Effector memory CD8-positive, alpha-beta T cell (primary cell): ENCODE measurements around the gene KMT2E.
"Not testable (repeated sequence)": the region's sequence is repeated elsewhere in the genome, so short reads cannot be mapped to it uniquely, and the experiment has no call there.

ENCODE experiments used
- ATAC-seq: fragments of 150-1000 bp; cut with Tn5 transposase; replicated peaks from 2 replicates; pipeline ENCODE4 v1.10.0; 2021; ENCODE audit warnings: mild to moderate bottlenecking, moderate library complexity
- DNase-seq, 3 experiments: peaks; one replicate each; pipeline ENCODE4 v3.0.0; 2021
- H3K27ac Mint-ChIP-seq, 2 donors: one replicate each; pipeline ENCODE4 v1.8.0; 2022; ENCODE audit warnings: mild to moderate bottlenecking in 2 of 2, mixed read lengths in 2 of 2, moderate library complexity in 2 of 2
- H3K27me3 Mint-ChIP-seq, 2 donors: one replicate each; pipeline ENCODE4 v1.8.0; 2022; ENCODE audit warnings: mixed read lengths in 2 of 2
- H3K36me3 Mint-ChIP-seq: one replicate; pipeline ENCODE4 v1.8.0; 2022; ENCODE audit warnings: mild to moderate bottlenecking, moderate library complexity, mixed read lengths; ENCODE audit not compliant: insufficient read depth
- H3K4me1 Mint-ChIP-seq, 2 donors: one replicate each; pipeline ENCODE4 v1.8.0; 2022; ENCODE audit warnings: low read depth in 2 of 2, mixed read lengths in 2 of 2
- H3K4me3 Mint-ChIP-seq, 2 donors: one replicate each; pipeline ENCODE4 v1.8.0; 2022; ENCODE audit warnings: mild to moderate bottlenecking in 2 of 2, mixed read lengths in 2 of 2, moderate library complexity in 2 of 2
- H3K9me3 Mint-ChIP-seq, 2 donors: one replicate each; pipeline ENCODE4 v1.8.0; 2022; ENCODE audit warnings: mixed read lengths in 2 of 2

KMT2E gene

GRCh38 chr7:104986628-104987259 lies 27.3 kb upstream of the KMT2E start:
- ATAC-seq (no peak), DNase-seq (no peak)
- Mint-ChIP-seq H3K4me3 (no peak overlapping the region), H3K36me3 (peaks cover 32% of the 10 kb centered on the region), H3K4me1 (peaks cover 23 to 44% of the 10 kb centered on the region in 2 donors), H3K9me3 (no peaks in the 10 kb centered on the region), H3K27ac (peak overlapping the region in 1 of 2 donors; percentile 79), H3K27me3 (no peaks in the 10 kb centered on the region)

- H3K4me1 Mint-ChIP-seq: peaks cover 21 to 44% of the 10 kb centered on the region in 2 donors
- not testable (repeated sequence) for H3K27ac Mint-ChIP-seq
Observed at GRCh38 chr7:104987403-104987802, 26.6 kb upstream of the KMT2E start.

GRCh38 chr7:104990983-104991382 lies 23.0 kb upstream of the KMT2E start:
- no peak overlapping the region for H3K27ac Mint-ChIP-seq
- ATAC-seq: no peak
- H3K4me3 Mint-ChIP-seq: no peak overlapping the region
- DNase-seq: no peak
- H3K9me3 Mint-ChIP-seq: no peaks in the 10 kb centered on the region
- H3K27me3 Mint-ChIP-seq: no peaks in the 10 kb centered on the region
- peaks cover 25 to 36% of the 10 kb centered on the region in 2 donors for H3K4me1 Mint-ChIP-seq
- peaks cover 21% of the 10 kb centered on the region for H3K36me3 Mint-ChIP-seq

More at GRCh38 chr7:104987403-104987802, 26.6 kb upstream of the KMT2E start:
- H3K27me3 Mint-ChIP-seq, ATAC-seq, H3K9me3 Mint-ChIP-seq, DNase-seq, H3K4me3 Mint-ChIP-seq: not testable (repeated sequence)
- peaks cover 32% of the 10 kb centered on the region for H3K36me3 Mint-ChIP-seq

GRCh38 chr7:104992306-104992705 lies 21.7 kb upstream of the KMT2E start:
- H3K4me3 Mint-ChIP-seq: no peak overlapping the region
- H3K4me1 Mint-ChIP-seq: peaks cover 27 to 40% of the 10 kb centered on the region in 2 donors
- no peaks in the 10 kb centered on the region for H3K27me3 Mint-ChIP-seq
- DNase-seq (no peak), ATAC-seq (no peak)
- H3K36me3 Mint-ChIP-seq: peaks cover 20% of the 10 kb centered on the region
- peak overlapping the region in 1 of 2 donors; percentile 64 for H3K27ac Mint-ChIP-seq
- no peaks in the 10 kb centered on the region for H3K9me3 Mint-ChIP-seq

- Mint-ChIP-seq H3K9me3 (no peaks in the 10 kb centered on the region), H3K4me1 (peaks cover 27 to 44% of the 10 kb centered on the region in 2 donors), H3K4me3 (peak overlapping the region in 1 of 2 donors; percentile 5), H3K36me3 (peaks cover 16% of the 10 kb centered on the region), H3K27ac (peak overlapping the region; percentile 60 to 64), H3K27me3 (no peaks in the 10 kb centered on the region)
- peak; percentile 86 for ATAC-seq
- DNase-seq: no peak
Observed at GRCh38 chr7:104993217-104993862, 20.7 kb upstream of the KMT2E start.

GRCh38 chr7:104998040-104998752 lies 15.8 kb upstream of the KMT2E start:
- Mint-ChIP-seq H3K27ac (peak overlapping the region; percentile 62 to 73), H3K4me3 (peak overlapping the region in 1 of 2 donors; percentile 45), H3K27me3 (no peaks in the 10 kb centered on the region), H3K9me3 (no peaks in the 10 kb centered on the region), H3K36me3 (peaks cover 6% of the 10 kb centered on the region), H3K4me1 (peaks cover 37 to 79% of the 10 kb centered on the region in 2 donors)
- ATAC-seq (no peak), DNase-seq (no peak)

- H3K27ac Mint-ChIP-seq: peak overlapping the region; percentile 64 to 81
- H3K36me3 Mint-ChIP-seq: peaks cover 12% of the 10 kb centered on the region
Observed at GRCh38 chr7:105000200-105000599, 13.8 kb upstream of the KMT2E start.

GRCh38 chr7:105000927-105001336 lies 13.1 kb upstream of the KMT2E start:
- no peaks in the 10 kb centered on the region for H3K27me3 Mint-ChIP-seq
- H3K4me3 Mint-ChIP-seq: peak overlapping the region; percentile 49 to 59
- DNase-seq (no peak), ATAC-seq (no peak)
- H3K27ac Mint-ChIP-seq: peak overlapping the region; percentile 81 to 84
- peaks cover 40 to 85% of the 10 kb centered on the region in 2 donors for H3K4me1 Mint-ChIP-seq
- H3K36me3 Mint-ChIP-seq: peaks cover 16% of the 10 kb centered on the region
- no peaks in the 10 kb centered on the region for H3K9me3 Mint-ChIP-seq

More at GRCh38 chr7:105000200-105000599, 13.8 kb upstream of the KMT2E start:
- DNase-seq: no peak
- H3K9me3 Mint-ChIP-seq: no peaks in the 10 kb centered on the region
- peak overlapping the region in 1 of 2 donors; percentile 9 for H3K4me3 Mint-ChIP-seq
- H3K4me1 Mint-ChIP-seq: peaks cover 41 to 87% of the 10 kb centered on the region in 2 donors
- H3K27me3 Mint-ChIP-seq: no peaks in the 10 kb centered on the region
- no peak for ATAC-seq

- no peaks in the 10 kb centered on the region for H3K27me3 Mint-ChIP-seq
- H3K4me3 Mint-ChIP-seq: peak overlapping the region; percentile 49 to 59
- peaks cover 41 to 84% of the 10 kb centered on the region in 2 donors for H3K4me1 Mint-ChIP-seq
- H3K9me3 Mint-ChIP-seq: no peaks in the 10 kb centered on the region
- no peak for ATAC-seq
- H3K36me3 Mint-ChIP-seq: peaks cover 16% of the 10 kb centered on the region
- DNase-seq: no peak
- peak overlapping the region; percentile 81 to 84 for H3K27ac Mint-ChIP-seq
Observed at GRCh38 chr7:105001652-105002184, 12.3 kb upstream of the KMT2E start.

GRCh38 chr7:105003275-105003674 lies 10.7 kb upstream of the KMT2E start:
- ATAC-seq (peak; percentile 81), DNase-seq (no peak)
- H3K4me1 Mint-ChIP-seq: peaks cover 44 to 82% of the 10 kb centered on the region in 2 donors
- H3K27ac Mint-ChIP-seq: peak overlapping the region; percentile 84 to 95
- peaks cover 24% of the 10 kb centered on the region for H3K36me3 Mint-ChIP-seq
- no peaks in the 10 kb centered on the region for H3K27me3 Mint-ChIP-seq
- peak overlapping the region; percentile 51 to 65 for H3K4me3 Mint-ChIP-seq
- no peaks in the 10 kb centered on the region for H3K9me3 Mint-ChIP-seq

- H3K27me3 Mint-ChIP-seq: no peaks in the 10 kb centered on the region
- DNase-seq (no peak), ATAC-seq (no peak)
- no peaks in the 10 kb centered on the region for H3K9me3 Mint-ChIP-seq
- peak overlapping the region; percentile 84 to 95 for H3K27ac Mint-ChIP-seq
- H3K36me3 Mint-ChIP-seq: peaks cover 28% of the 10 kb centered on the region
- H3K4me1 Mint-ChIP-seq: peaks cover 50 to 81% of the 10 kb centered on the region in 2 donors
- H3K4me3 Mint-ChIP-seq: peak overlapping the region; percentile 51 to 65
Observed at GRCh38 chr7:105003872-105004510, 10.0 kb upstream of the KMT2E start.

GRCh38 chr7:105005006-105005405 lies 9.0 kb upstream of the KMT2E start:
- H3K36me3 Mint-ChIP-seq: peaks cover 35% of the 10 kb centered on the region
- H3K9me3 Mint-ChIP-seq: not testable (repeated sequence)

GRCh38 chr7:105005486-105005885 lies 8.5 kb upstream of the KMT2E start:
- H3K27me3 Mint-ChIP-seq, DNase-seq, ATAC-seq, H3K9me3 Mint-ChIP-seq: not testable (repeated sequence)
- peaks cover 50 to 83% of the 10 kb centered on the region in 2 donors for H3K4me1 Mint-ChIP-seq
- H3K4me3 Mint-ChIP-seq: peak overlapping the region; percentile 53 to 63
- H3K36me3 Mint-ChIP-seq: peaks cover 40% of the 10 kb centered on the region
- H3K27ac Mint-ChIP-seq: peak overlapping the region in 1 of 2 donors; percentile 79

More at GRCh38 chr7:105005006-105005405, 9.0 kb upstream of the KMT2E start:
- ATAC-seq, DNase-seq, H3K27me3 Mint-ChIP-seq: not testable (repeated sequence)
- Mint-ChIP-seq H3K27ac (peak overlapping the region in 1 of 2 donors; percentile 79), H3K4me3 (peak overlapping the region in 1 of 2 donors; percentile 63), H3K4me1 (peaks cover 49 to 83% of the 10 kb centered on the region in 2 donors)
